ENCODE results near the gene HOXC9. TPM values are rescaled to one million over a fixed set of nuclear protein-coding genes. Genes with fewer than 3 reads are reported as not detected.

Gene HOXC9
- total RNA-seq, 1 experiment from 2014 or later: not detected

- no peaks in the 10 kb centered on the region for H3K4me1 ChIP-seq (ENCODE audit: insufficient read depth, low read length)
- Mint-ChIP-seq H3K27me3 (ENCODE audit: low read depth) (peaks cover 100% of the 10 kb centered on the region), H3K27ac (no peak overlapping the region), H3K9me3 (peaks cover 7 to 8% of the 10 kb centered on the region in 2 experiments; a peak in 4 of 5 replicates), H3K4me3 (no peak overlapping the region), H3K36me3 (ENCODE audit: insufficient read depth in 1 of 3, low read depth in 3 of 3) (no peaks in the 10 kb centered on the region), H3K4me1 (peaks cover 3 to 14% of the 10 kb centered on the region in 2 experiments)
- H3T11ph ChIP-seq (ENCODE audit: low read length): no peak overlapping the region
- no peak overlapping the region for H2AFZ ChIP-seq (ENCODE audit: low read length)
- no peaks in the 10 kb centered on the region for H3K79me1 ChIP-seq (ENCODE audit: insufficient read depth, low read depth, low read length, poor library complexity, severe bottlenecking)
- DNase-seq: no peak
- no peaks in the 10 kb centered on the region for H3K79me2 ChIP-seq (ENCODE audit: insufficient read depth, low read length)
- no peak overlapping the region for H2BK15ac ChIP-seq (ENCODE audit: low read depth, low read length)
- WGBS (ENCODE audit: extremely low coverage, insufficient read length, low lambda C conversion rate): no CpG with 5 or more reads among the region's 6 CpGs
- H3K14ac ChIP-seq (ENCODE audit: insufficient read depth, low read length): no peak overlapping the region
- H3K4me2 ChIP-seq (ENCODE audit: insufficient read depth, insufficient read length, low read length): no peak overlapping the region
- H4K5ac ChIP-seq (ENCODE audit: insufficient read length, low read depth, low read length): no peak overlapping the region
- peaks cover 100% of the 10 kb centered on the region for H3K27me3 ChIP-seq (ENCODE audit: insufficient read depth, low read length)
- no peaks in the 10 kb centered on the region for H3K23me2 ChIP-seq (ENCODE audit: insufficient read length, low read depth, low read length, poor library complexity, severe bottlenecking)
- no peak overlapping the region for H3K18ac ChIP-seq (ENCODE audit: insufficient read length, low read depth, low read length)
- H2BK5ac ChIP-seq (ENCODE audit: insufficient read length, low read length): no peak overlapping the region
- no peak overlapping the region for H4K91ac ChIP-seq (ENCODE audit: insufficient read length, low read depth, low read length)
- no peak overlapping the region for H2BK20ac ChIP-seq (ENCODE audit: low read depth, low read length, poor library complexity, severe bottlenecking)
- H3K27ac ChIP-seq (ENCODE audit: insufficient read length, low read depth, low read length): no peak overlapping the region
- no peak overlapping the region for H3K23ac ChIP-seq (ENCODE audit: insufficient read length, low read depth, low read length)
- no peak overlapping the region for H2BK12ac ChIP-seq (ENCODE audit: insufficient read length, low read depth, low read length)
- no peak overlapping the region for H3K56ac ChIP-seq (ENCODE audit: insufficient read length, low read depth, low read length)
- no peak for TF ChIP-seq CTCF (conservative IDR thresholded peaks at IDR 0.05)
- no peak overlapping the region for H3K4ac ChIP-seq (ENCODE audit: low read depth, low read length)
- H2AK5ac ChIP-seq (ENCODE audit: insufficient read length, low read length): no peak overlapping the region
- no peak overlapping the region for H2BK120ac ChIP-seq (ENCODE audit: low read depth, low read length, poor library complexity, severe bottlenecking)
- H4K8ac ChIP-seq (replicated peaks; ENCODE audit: insufficient read length, low read depth, low read length): no peak overlapping the region
- H3K9me3 ChIP-seq (ENCODE audit: control insufficient read depth, low read depth, low read length): no peaks in the 10 kb centered on the region
- H4K20me1 ChIP-seq (ENCODE audit: control insufficient read depth, insufficient read depth, insufficient read length): no peaks in the 10 kb centered on the region
- no peak overlapping the region for H3K9ac ChIP-seq (ENCODE audit: extremely low read depth, insufficient read length, low read length)
These were observed 43.3 kb downstream of the HOXC9 start for GRCh38 chr12:54042970-54043853.
